Measurements from ENCODE around the gene ESR1.

The ESR1 gene

GRCh38 chr6:152176268-152176667 lies 368.8 kb downstream of the ESR1 start:
- ATAC-seq = no peak
- TF ChIP-seq ZNF8 (CRISPR knock-in tag; IDR thresholded peaks at IDR 0.05) (no peak), TCF4 (CRISPR knock-in tag; IDR thresholded peaks at IDR 0.05; ENCODE audit: borderline replicate concordance) (no peak), CSDC2 (CRISPR knock-in tag; IDR thresholded peaks at IDR 0.05) (no peak), ZNF70 (CRISPR knock-in tag; IDR thresholded peaks at IDR 0.05) (no peak), ARNTL (CRISPR knock-in tag; IDR thresholded peaks at IDR 0.05; ENCODE audit: borderline replicate concordance, low read depth) (no peak), RARB (CRISPR knock-in tag; IDR thresholded peaks at IDR 0.05) (no peak), CREB5 (CRISPR knock-in tag; IDR thresholded peaks at IDR 0.05; ENCODE audit: low read depth) (no peak), ZNF565 (CRISPR knock-in tag; conservative IDR thresholded peaks at IDR 0.05; ENCODE audit: low read depth) (no peak), ZFP30 (CRISPR knock-in tag; IDR thresholded peaks at IDR 0.05) (no peak), ZC3H10 (CRISPR knock-in tag; IDR thresholded peaks at IDR 0.05) (no peak), PATZ1 (CRISPR knock-in tag; IDR thresholded peaks at IDR 0.05; ENCODE audit: borderline replicate concordance) (no peak), TOX (CRISPR knock-in tag; IDR thresholded peaks at IDR 0.05; ENCODE audit: borderline replicate concordance) (no peak), BACH2 (CRISPR knock-in tag; IDR thresholded peaks at IDR 0.05; ENCODE audit: borderline replicate concordance) (no peak), ESRRG (CRISPR knock-in tag; IDR thresholded peaks at IDR 0.05) (no peak), OSR1 (CRISPR knock-in tag; IDR thresholded peaks at IDR 0.05) (no peak)
- TF ChIP-seq, protein P1, sequence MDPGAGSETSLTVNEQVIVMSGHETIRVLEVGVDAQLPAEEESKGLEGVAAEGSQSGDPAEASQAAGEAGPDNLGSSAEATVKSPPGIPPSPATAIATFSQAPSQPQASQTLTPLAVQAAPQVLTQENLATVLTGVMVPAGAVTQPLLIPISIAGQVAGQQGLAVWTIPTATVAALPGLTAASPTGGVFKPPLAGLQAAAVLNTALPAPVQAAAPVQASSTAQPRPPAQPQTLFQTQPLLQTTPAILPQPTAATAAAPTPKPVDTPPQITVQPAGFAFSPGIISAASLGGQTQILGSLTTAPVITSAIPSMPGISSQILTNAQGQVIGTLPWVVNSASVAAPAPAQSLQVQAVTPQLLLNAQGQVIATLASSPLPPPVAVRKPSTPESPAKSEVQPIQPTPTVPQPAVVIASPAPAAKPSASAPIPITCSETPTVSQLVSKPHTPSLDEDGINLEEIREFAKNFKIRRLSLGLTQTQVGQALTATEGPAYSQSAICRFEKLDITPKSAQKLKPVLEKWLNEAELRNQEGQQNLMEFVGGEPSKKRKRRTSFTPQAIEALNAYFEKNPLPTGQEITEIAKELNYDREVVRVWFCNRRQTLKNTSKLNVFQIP (CRISPR knock-in tag; IDR thresholded peaks at IDR 0.05; ENCODE audit: borderline replicate concordance, low read depth) = no peak
- TF ChIP-seq, protein P2, sequence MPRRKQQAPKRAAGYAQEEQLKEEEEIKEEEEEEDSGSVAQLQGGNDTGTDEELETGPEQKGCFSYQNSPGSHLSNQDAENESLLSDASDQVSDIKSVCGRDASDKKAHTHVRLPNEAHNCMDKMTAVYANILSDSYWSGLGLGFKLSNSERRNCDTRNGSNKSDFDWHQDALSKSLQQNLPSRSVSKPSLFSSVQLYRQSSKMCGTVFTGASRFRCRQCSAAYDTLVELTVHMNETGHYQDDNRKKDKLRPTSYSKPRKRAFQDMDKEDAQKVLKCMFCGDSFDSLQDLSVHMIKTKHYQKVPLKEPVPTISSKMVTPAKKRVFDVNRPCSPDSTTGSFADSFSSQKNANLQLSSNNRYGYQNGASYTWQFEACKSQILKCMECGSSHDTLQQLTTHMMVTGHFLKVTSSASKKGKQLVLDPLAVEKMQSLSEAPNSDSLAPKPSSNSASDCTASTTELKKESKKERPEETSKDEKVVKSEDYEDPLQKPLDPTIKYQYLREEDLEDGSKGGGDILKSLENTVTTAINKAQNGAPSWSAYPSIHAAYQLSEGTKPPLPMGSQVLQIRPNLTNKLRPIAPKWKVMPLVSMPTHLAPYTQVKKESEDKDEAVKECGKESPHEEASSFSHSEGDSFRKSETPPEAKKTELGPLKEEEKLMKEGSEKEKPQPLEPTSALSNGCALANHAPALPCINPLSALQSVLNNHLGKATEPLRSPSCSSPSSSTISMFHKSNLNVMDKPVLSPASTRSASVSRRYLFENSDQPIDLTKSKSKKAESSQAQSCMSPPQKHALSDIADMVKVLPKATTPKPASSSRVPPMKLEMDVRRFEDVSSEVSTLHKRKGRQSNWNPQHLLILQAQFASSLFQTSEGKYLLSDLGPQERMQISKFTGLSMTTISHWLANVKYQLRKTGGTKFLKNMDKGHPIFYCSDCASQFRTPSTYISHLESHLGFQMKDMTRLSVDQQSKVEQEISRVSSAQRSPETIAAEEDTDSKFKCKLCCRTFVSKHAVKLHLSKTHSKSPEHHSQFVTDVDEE (CRISPR knock-in tag; IDR thresholded peaks at IDR 0.05) = no peak
- TF ChIP-seq, protein P3, sequence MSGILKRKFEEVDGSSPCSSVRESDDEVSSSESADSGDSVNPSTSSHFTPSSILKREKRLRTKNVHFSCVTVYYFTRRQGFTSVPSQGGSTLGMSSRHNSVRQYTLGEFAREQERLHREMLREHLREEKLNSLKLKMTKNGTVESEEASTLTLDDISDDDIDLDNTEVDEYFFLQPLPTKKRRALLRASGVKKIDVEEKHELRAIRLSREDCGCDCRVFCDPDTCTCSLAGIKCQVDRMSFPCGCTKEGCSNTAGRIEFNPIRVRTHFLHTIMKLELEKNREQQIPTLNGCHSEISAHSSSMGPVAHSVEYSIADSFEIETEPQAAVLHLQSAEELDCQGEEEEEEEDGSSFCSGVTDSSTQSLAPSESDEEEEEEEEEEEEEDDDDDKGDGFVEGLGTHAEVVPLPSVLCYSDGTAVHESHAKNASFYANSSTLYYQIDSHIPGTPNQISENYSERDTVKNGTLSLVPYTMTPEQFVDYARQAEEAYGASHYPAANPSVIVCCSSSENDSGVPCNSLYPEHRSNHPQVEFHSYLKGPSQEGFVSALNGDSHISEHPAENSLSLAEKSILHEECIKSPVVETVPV (CRISPR knock-in tag; IDR thresholded peaks at IDR 0.05) = no peak
